Testis (tissue), 2 donors: ENCODE results near the gene HS3ST3A1.

Experiments used
- CTCF ChIP-seq, 3 experiments: fragments of 450-650 bp in 2 of 3; fragments of 200-600 bp in 1 of 3; sonication (generic) in 1 of 3; IDR thresholded peaks; one replicate each; pipeline ENCODE4 v1.5.1; 2016 to 2019; ENCODE audit warnings: antibody characterized with exemption in 3 of 3, mild to moderate bottlenecking in 2 of 3, moderate library complexity in 1 of 3
- POLR2A ChIP-seq: fragments of 450-650 bp; IDR thresholded peaks from one replicate; pipeline ENCODE4 v1.6.1; 2017; ENCODE audit warnings: antibody characterized with exemption, mild to moderate bottlenecking, moderate library complexity

GRCh38 chr17:13581925-13582324 lies 19.8 kb downstream of the HS3ST3A1 start:
- TF ChIP-seq CTCF (IDR thresholded peaks at IDR 0.05) (no peak), POLR2A (no peak)
